CD1c-positive myeloid dendritic cell (primary cell): ENCODE results near the gene SNX3.
"Not testable (repeated sequence)": the region's sequence is repeated elsewhere in the genome, so short reads cannot be mapped to it uniquely, and the experiment has no call there.

ENCODE experiments used
- DNase-seq: peaks from one replicate; pipeline ENCODE4 v3.0.0-alpha.2; 2016; ENCODE audit errors: extremely low spot score

The SNX3 gene

GRCh38 chr6:108260126-108260808, 573 bp downstream of the SNX3 start:
- peak; percentile 39 for DNase-seq

GRCh38 chr6:108254433-108255410, 6.1 kb downstream of the SNX3 start:
- peak; percentile 13 for DNase-seq

- no peak for DNase-seq
Measured at GRCh38 chr6:108253241-108253640, 7.6 kb downstream of the SNX3 start.

GRCh38 chr6:108252055-108252454, 8.8 kb downstream of the SNX3 start:
- no peak for DNase-seq

- DNase-seq: no peak
Measured at GRCh38 chr6:108251252-108251651, 9.6 kb downstream of the SNX3 start.

- DNase-seq: no peak
Measured at GRCh38 chr6:108250240-108250866, 10.5 kb downstream of the SNX3 start.

- DNase-seq: no peak
Measured at GRCh38 chr6:108247965-108248536, 12.8 kb downstream of the SNX3 start.

GRCh38 chr6:108245095-108245494, 15.7 kb downstream of the SNX3 start:
- DNase-seq: not testable (repeated sequence)

GRCh38 chr6:108243836-108244235, 17.0 kb downstream of the SNX3 start:
- no peak for DNase-seq

- DNase-seq: no peak
Measured at GRCh38 chr6:108242721-108243120, 18.1 kb downstream of the SNX3 start.

GRCh38 chr6:108242259-108242658, 18.6 kb downstream of the SNX3 start:
- DNase-seq: no peak

GRCh38 chr6:108238322-108238721, 22.5 kb downstream of the SNX3 start:
- no peak for DNase-seq

GRCh38 chr6:108236791-108237190, 24.0 kb downstream of the SNX3 start:
- no peak for DNase-seq

- DNase-seq: no peak
Measured at GRCh38 chr6:108235127-108235526, 25.7 kb downstream of the SNX3 start.

GRCh38 chr6:108228416-108228815, 32.4 kb downstream of the SNX3 start:
- no peak for DNase-seq

GRCh38 chr6:108227290-108227689, 33.5 kb downstream of the SNX3 start:
- no peak for DNase-seq

GRCh38 chr6:108222504-108222903, 38.3 kb downstream of the SNX3 start:
- DNase-seq: peak; percentile 36

- no peak for DNase-seq
Measured at GRCh38 chr6:108222064-108222463, 38.8 kb downstream of the SNX3 start.

GRCh38 chr6:108211671-108212070, 49.2 kb downstream of the SNX3 start:
- DNase-seq: no peak

- peak; percentile 26 for DNase-seq
Measured at GRCh38 chr6:108210556-108210955, 50.3 kb downstream of the SNX3 start.

- DNase-seq: no peak
Measured at GRCh38 chr6:108209738-108210137, 51.1 kb downstream of the SNX3 start.

- no peak for DNase-seq
Measured at GRCh38 chr6:108207013-108207412, 53.8 kb downstream of the SNX3 start.
